Upper lobe of left lung (tissue), 4 donors: Measurements from ENCODE around the gene SETBP1.

Experiments used
- POLR2A ChIP-seq, 4 donors: fragments of 450-650 bp; IDR thresholded peaks; one replicate each; pipeline ENCODE4 v1.5.1; 2016 to 2017; ENCODE audit warnings: antibody characterized with exemption in 4 of 4, mild to moderate bottlenecking in 2 of 4
- TF ChIP-seq, protein P1 (sequence below), 6 experiments: fragments of 450-650 bp in 4 of 6; fragments of 200-600 bp in 2 of 6; sonication (generic) in 2 of 6; IDR thresholded peaks; one replicate each; pipeline ENCODE4 v1.5.1; 2016 to 2019; ENCODE audit warnings: antibody characterized with exemption in 6 of 6

DNA sequence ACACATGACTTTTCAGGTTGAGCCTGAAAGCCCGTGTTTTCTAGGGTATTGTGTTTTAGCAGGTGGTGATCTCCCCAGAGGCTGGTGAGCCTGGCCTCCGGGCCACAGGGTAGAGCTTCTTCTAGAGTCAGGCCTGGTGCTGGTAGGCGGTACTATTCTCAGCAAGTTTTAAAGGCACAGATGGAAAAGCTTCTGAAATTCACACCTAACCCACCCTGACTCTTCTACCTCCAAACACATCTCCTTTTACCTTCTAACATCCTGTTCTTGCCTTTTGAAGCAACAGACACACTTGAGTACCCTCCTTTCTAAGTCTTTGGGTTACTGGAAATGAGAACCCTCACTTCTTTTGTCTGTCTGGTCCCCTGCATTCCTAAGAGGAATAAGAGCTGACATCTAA, 191.1 kb downstream of the SETBP1 start:
- no peak for TF ChIP-seq POLR2A (IDR thresholded peaks at IDR 0.05)
- TF ChIP-seq, protein P1, sequence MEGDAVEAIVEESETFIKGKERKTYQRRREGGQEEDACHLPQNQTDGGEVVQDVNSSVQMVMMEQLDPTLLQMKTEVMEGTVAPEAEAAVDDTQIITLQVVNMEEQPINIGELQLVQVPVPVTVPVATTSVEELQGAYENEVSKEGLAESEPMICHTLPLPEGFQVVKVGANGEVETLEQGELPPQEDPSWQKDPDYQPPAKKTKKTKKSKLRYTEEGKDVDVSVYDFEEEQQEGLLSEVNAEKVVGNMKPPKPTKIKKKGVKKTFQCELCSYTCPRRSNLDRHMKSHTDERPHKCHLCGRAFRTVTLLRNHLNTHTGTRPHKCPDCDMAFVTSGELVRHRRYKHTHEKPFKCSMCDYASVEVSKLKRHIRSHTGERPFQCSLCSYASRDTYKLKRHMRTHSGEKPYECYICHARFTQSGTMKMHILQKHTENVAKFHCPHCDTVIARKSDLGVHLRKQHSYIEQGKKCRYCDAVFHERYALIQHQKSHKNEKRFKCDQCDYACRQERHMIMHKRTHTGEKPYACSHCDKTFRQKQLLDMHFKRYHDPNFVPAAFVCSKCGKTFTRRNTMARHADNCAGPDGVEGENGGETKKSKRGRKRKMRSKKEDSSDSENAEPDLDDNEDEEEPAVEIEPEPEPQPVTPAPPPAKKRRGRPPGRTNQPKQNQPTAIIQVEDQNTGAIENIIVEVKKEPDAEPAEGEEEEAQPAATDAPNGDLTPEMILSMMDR (IDR thresholded peaks at IDR 0.05) = no peak
